HG03354 (cell line): ENCODE results near the gene KRTAP10-1.
"Not testable (repeated sequence)": the region's sequence is repeated elsewhere in the genome, so short reads cannot be mapped to it uniquely, and the experiment has no call there.

Source experiments
- ATAC-seq: cut with Tn5 transposase; IDR thresholded peaks from one replicate; pipeline ENCODE4 v1.9.1; 2021; ENCODE audit warnings: mild to moderate bottlenecking; ENCODE audit not compliant: unreplicated experiment, poor library complexity, severe bottlenecking

KRTAP10-1 gene

GRCh38 chr21:44571844-44572782, 32.1 kb upstream of the KRTAP10-1 start:
- no peak for ATAC-seq

- no peak for ATAC-seq
Measured at GRCh38 chr21:44571296-44571695, 31.3 kb upstream of the KRTAP10-1 start.

- ATAC-seq, result no peak
Measured at GRCh38 chr21:44569861-44570517, 30.0 kb upstream of the KRTAP10-1 start.

- no peak for ATAC-seq
Measured at GRCh38 chr21:44568667-44569556, 28.9 kb upstream of the KRTAP10-1 start.

GRCh38 chr21:44568261-44568660, 28.3 kb upstream of the KRTAP10-1 start:
- ATAC-seq, result no peak

GRCh38 chr21:44567481-44568171, 27.6 kb upstream of the KRTAP10-1 start:
- ATAC-seq, result no peak

GRCh38 chr21:44566403-44566802, 26.4 kb upstream of the KRTAP10-1 start:
- ATAC-seq, result no peak

- ATAC-seq, result no peak
Measured at GRCh38 chr21:44564886-44565598, 25.0 kb upstream of the KRTAP10-1 start.

- ATAC-seq, result no peak
Measured at GRCh38 chr21:44564099-44564498, 24.1 kb upstream of the KRTAP10-1 start.

GRCh38 chr21:44558695-44559094, 18.7 kb upstream of the KRTAP10-1 start, which contains the start of gene KRTAP10-3:
Gene KRTAP10-3 (minus strand): TSS chr21:44558795. CDS start chr21:44558715, 80 bp downstream.
- no peak for ATAC-seq

GRCh38 chr21:44558329-44558675, 18.3 kb upstream of the KRTAP10-1 start:
- not testable (repeated sequence) for ATAC-seq

GRCh38 chr21:44557491-44558328, 17.7 kb upstream of the KRTAP10-1 start:
- ATAC-seq, result no peak

- no peak for ATAC-seq
Measured at GRCh38 chr21:44556879-44557278, 16.9 kb upstream of the KRTAP10-1 start.

GRCh38 chr21:44555200-44555875, 15.3 kb upstream of the KRTAP10-1 start:
- ATAC-seq, result no peak

GRCh38 chr21:44552681-44553080, 12.7 kb upstream of the KRTAP10-1 start:
- no peak for ATAC-seq

GRCh38 chr21:44552136-44552535, 12.1 kb upstream of the KRTAP10-1 start:
- ATAC-seq, result no peak

- no peak for ATAC-seq
Measured at GRCh38 chr21:44551340-44551961, 11.5 kb upstream of the KRTAP10-1 start, which contains the start of gene KRTAP10-2. Gene KRTAP10-2 (minus strand): TSS chr21:44551505. CDS start chr21:44551458, 47 bp downstream.
